GM19099 (cell line): ENCODE measurements around the gene NLK.

Experiments
- POLR2A ChIP-seq: IDR thresholded peaks from 3 replicates; pipeline ENCODE4 v1.6.1; 2011; ENCODE audit warnings: low read depth; ENCODE audit not compliant: insufficient read length; ENCODE audit errors: extremely low read depth

NLK gene

GRCh38 chr17:28042657-28042720 lies at the start of gene NLK:
NLK (plus strand) TSS chr17:28042677; CDS start chr17:28042874, 197 bp downstream.
- TF ChIP-seq POLR2A = no peak

- no peak for TF ChIP-seq POLR2A
Measured at GRCh38 chr17:27993161-27993695, 49.2 kb upstream of the NLK start.

- no peak for TF ChIP-seq POLR2A
Measured at GRCh38 chr17:27993723-27994310, 48.7 kb upstream of the NLK start.

- TF ChIP-seq POLR2A = no peak
Measured at GRCh38 chr17:27994586-27994985, 47.9 kb upstream of the NLK start.

DNA sequence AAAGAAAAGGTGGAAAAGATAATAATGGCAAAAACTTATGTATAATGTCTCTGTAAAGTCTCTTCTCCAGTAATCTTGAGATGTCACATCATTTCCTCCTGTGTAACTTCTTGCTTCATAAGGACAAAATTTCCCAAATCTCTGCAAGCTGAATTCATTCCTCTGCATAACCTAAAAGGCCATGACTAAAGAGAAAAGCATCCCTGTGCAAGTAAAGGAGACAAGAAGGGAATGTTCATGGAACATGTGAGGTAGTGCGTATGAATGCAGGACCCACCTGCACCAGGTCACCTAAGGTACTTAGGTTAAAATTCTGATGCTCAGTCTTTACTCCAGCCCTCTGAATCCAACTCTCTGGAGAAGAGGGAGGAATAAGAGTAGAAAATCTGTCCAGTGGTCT lies 46.9 kb upstream of the NLK start:
- TF ChIP-seq POLR2A = no peak

- TF ChIP-seq POLR2A = no peak
Measured at GRCh38 chr17:27996202-27997043, 46.1 kb upstream of the NLK start.

- no peak for TF ChIP-seq POLR2A
Measured at GRCh38 chr17:27997044-27997401, 45.5 kb upstream of the NLK start.

DNA sequence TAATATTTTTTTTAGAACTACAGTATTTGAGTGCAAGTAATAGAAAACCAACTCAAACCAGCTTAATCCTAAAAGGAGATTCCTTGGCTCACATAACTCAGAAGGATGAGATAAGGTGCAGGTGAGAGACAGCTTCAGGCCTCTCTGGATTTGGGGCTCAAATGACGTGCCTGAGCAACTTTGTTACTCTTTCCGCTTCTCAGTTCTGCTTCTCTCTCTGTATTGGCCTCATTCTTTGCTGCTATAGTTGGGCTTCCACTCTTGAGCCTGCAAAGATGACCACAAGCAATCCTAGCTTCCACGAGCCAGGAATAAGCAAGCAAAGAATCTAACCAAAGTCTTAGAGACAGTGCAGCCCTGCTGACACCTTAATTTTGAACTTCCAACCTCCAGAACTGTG lies 45.0 kb upstream of the NLK start:
- no peak for TF ChIP-seq POLR2A

DNA sequence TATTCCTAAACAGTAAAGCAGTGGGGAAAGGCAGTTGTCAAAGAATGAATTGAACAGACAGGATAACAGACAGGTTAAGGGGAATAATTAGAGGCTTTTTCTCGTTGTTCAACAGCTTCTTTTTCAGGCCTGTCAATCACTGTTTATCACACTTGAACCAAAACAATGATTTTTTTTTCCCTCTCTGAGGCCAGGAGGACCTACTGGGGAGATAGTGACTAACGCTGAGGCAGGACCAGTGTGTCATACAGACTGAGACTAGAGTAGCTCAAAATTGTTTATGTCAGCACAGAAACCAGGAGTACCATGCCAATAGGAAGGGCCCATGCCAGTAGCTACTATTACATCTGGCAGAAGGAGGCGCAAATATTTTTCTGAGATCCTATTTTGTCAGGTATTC lies 41.3 kb upstream of the NLK start:
- TF ChIP-seq POLR2A = no peak

DNA sequence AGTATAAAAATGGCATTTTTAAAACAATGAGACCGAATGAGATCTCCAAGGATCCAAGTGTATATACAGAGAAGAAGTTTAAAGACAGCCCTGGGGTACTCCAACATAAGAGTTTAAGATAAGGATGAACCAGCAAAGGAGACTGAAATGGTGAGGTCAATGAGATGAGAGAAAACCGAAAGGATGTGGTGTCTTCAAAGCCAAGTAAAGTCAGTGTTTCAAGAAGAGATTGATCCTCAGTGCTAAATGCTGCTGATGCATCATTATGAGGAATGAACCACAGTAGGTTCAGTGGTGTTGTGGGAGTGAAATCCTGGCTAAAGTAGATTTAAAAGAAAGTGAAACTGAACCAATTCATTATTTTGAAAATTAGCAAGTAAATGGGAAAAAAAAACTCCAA lies 38.1 kb upstream of the NLK start:
- no peak for TF ChIP-seq POLR2A

GRCh38 chr17:28008513-28008912 lies 34.0 kb upstream of the NLK start:
- TF ChIP-seq POLR2A = no peak

DNA sequence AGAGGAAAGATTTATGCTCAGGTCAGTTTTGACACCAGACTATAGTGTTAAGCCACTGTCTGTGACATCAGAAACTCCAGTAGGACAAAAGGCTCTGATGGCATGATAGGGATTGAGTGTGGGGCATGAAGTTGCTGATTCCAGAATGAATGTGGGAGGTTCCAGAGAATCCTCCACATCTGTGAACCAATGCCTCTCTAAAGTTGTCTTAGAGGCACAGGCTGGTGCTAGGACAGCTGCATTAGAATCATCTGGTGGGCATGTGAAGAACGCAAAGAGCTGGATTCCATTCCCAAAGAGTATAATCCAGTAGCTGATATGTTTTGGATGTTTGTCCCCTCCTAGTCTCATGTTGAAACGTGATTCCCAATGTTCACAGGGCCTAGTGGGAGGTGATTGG lies 32.1 kb upstream of the NLK start:
- no peak for TF ChIP-seq POLR2A

DNA sequence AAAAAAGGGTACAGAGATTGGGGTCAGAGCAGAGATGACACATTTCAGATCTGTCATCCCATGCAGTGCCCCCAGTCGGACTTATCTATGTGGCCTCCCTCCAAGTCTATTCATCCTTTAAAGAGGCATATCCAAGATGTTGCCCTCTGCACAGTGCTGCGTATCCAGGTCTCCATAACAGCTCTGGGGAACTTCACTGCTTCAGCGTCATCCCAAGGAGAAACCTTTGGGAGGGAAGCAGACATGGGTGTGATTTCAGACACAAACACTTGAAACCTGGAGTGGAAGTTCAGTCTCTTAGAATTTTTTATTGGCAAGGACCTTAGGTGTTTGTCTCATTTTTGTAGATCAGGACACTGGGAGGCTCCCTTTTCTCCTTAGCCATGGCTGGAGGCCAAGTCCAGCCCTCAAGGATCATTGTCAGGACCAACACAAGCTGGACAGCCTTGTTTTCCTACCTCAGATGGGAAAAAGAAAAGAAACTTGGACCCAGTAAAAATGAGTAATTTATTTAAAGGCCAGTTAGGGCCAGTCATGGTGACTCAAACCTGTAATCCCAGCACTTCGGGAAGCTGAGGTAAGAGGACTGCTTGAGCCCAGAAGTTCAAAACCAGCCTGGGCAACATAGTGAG lies 23.9 kb upstream of the NLK start:
- TF ChIP-seq POLR2A = no peak

DNA sequence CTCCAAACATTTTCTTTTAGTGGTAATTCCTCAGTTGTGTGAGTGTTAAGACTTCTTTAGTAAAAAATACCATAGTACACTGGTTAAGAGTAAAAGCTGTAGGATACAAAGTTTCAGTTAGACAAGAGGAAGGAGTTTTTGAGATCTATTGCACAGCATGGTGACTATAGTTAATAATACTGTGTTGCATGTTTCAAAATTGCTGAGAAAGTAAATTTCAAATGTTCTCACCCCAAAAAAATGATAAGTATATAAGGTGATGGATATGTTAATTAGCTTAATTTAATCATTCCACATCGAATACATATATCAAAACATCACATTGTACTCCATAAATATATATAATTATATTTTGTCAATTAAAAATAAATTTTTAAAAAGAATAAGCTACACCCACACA lies 22.0 kb upstream of the NLK start:
- TF ChIP-seq POLR2A = no peak

DNA sequence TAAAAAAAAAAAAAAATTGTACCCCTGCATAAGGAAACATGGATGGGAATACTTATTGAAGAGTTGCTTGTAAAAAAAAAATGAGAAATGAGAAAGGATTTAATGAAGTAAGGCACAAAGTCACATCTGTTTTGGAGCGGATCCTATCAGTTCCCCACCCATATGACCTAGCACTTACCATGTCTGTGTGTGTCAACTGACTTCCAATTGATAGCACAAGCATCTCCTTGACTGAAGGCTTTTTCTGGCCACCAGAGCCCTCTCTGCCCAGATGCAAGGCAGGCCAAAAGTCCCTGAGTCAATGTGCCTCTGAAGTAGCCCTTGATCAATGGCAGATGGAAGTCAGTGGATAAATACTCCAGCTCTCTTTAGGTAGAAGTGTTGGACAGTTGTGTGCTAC lies 13.4 kb upstream of the NLK start:
- TF ChIP-seq POLR2A = no peak

DNA sequence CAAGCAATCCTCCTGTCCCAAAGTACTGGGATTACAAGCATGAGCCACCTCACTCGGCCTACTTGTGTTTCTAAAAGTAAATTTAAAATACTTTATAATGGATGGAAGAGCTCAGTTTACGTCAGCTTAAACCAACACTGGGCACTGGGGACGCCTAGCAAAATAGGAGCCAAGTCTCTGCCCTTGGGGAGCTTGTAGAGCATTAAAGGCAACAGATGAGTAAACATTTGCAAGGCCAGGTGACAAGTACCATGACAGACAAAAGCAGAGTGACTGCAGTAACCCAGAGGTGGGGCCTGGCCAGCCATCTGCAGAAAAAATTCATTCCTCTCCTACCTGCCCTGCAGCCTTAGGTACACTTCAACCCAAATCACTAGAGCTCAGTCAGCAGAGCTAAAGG lies 12.1 kb upstream of the NLK start:
- no peak for TF ChIP-seq POLR2A
